GM23338 (cell line): ENCODE measurements around the gene CHCHD6. TPM values are rescaled to one million over a fixed set of nuclear protein-coding genes. Genes with fewer than 3 reads are reported as not detected.

Experiments used
- ATAC-seq: fragments of 200-7000 bp; cut with Tn5 transposase; 3 replicates; pipeline ENCODE4 v1.9.1; 2020
- DNase-seq: peaks from one replicate; pipeline ENCODE4 v3.0.0-alpha.2; 2015; ENCODE audit warnings: low spot score
- H2AFZ ChIP-seq: fragments of 200-600 bp; sonication (generic); 2 replicates; pipeline ENCODE4 v1.8.0; 2016; ENCODE audit warnings: antibody characterized with exemption, mild to moderate bottlenecking, moderate library complexity
- H3F3A ChIP-seq: fragments of 200-600 bp; sonication (generic); replicated peaks from 2 replicates; pipeline ENCODE4 v1.8.0; 2017; ENCODE audit warnings: antibody characterized with exemption, mixed run types, low read depth
- H3K27ac ChIP-seq: fragments of 200-600 bp; sonication (generic); 2 replicates; pipeline ENCODE4 v1.6.1; 2016; ENCODE audit warnings: low read depth
- H3K27me3 ChIP-seq: fragments of 200-600 bp; sonication (generic); 2 replicates; pipeline ENCODE4 v1.8.0; 2016; ENCODE audit warnings: mild to moderate bottlenecking, mixed run types, moderate library complexity; ENCODE audit not compliant: insufficient read depth
- H3K36me3 ChIP-seq: fragments of 200-600 bp; sonication (generic); 2 replicates; pipeline ENCODE4 v1.8.0; 2016; ENCODE audit warnings: mild to moderate bottlenecking; ENCODE audit not compliant: insufficient read depth
- H3K4me1 ChIP-seq: fragments of 200-600 bp; sonication (generic); 2 replicates; pipeline ENCODE4 v1.8.0; 2016; ENCODE audit warnings: mild to moderate bottlenecking, moderate library complexity; ENCODE audit not compliant: insufficient read depth
- H3K4me2 ChIP-seq: fragments of 200-600 bp; sonication (generic); 2 replicates; pipeline ENCODE4 v1.7.1; 2017; ENCODE audit warnings: mixed run types
- H3K4me3 ChIP-seq: fragments of 200-600 bp; sonication (generic); 2 replicates; pipeline ENCODE4 v1.6.1; 2016; ENCODE audit warnings: mixed run types
- H3K79me2 ChIP-seq: fragments of 200-600 bp; sonication (generic); replicated peaks from 2 replicates; pipeline ENCODE4 v1.8.0; 2017; ENCODE audit warnings: mild to moderate bottlenecking; ENCODE audit not compliant: insufficient read depth
- H3K9me2 ChIP-seq: fragments of 200-600 bp; sonication (generic); 2 replicates; pipeline ENCODE4 v1.8.0; 2017; ENCODE audit not compliant: insufficient read depth
- H4K20me1 ChIP-seq: fragments of 200-600 bp; sonication (generic); replicated peaks from 2 replicates; pipeline ENCODE4 v1.8.0; 2017; ENCODE audit warnings: mild to moderate bottlenecking; ENCODE audit not compliant: insufficient read depth
- H3K27ac Mint-ChIP-seq: 2 replicates; pipeline ENCODE4 v1.8.0; 2020; ENCODE audit warnings: inconsistent platforms, mild to moderate bottlenecking, moderate library complexity, mixed read lengths
- H3K27me3 Mint-ChIP-seq: 3 replicates; pipeline ENCODE4 v1.8.0; 2022; ENCODE audit warnings: low read depth, mild to moderate bottlenecking, moderate library complexity, mixed read lengths, inconsistent platforms; ENCODE audit not compliant: insufficient read depth, poor library complexity
- H3K36me3 Mint-ChIP-seq: 3 replicates; pipeline ENCODE4 v1.8.0; 2021; ENCODE audit warnings: low read depth, mild to moderate bottlenecking, inconsistent platforms, moderate library complexity, mixed read lengths
- H3K4me1 Mint-ChIP-seq: 3 replicates; pipeline ENCODE4 v1.8.0; 2020; ENCODE audit warnings: mild to moderate bottlenecking, inconsistent platforms, mixed read lengths
- H3K4me3 Mint-ChIP-seq: 3 replicates; pipeline ENCODE4 v1.8.0; 2021; ENCODE audit warnings: moderate library complexity, mild to moderate bottlenecking, inconsistent platforms, mixed read lengths
- H3K9me3 Mint-ChIP-seq: 3 replicates; pipeline ENCODE4 v1.8.0; 2020; ENCODE audit warnings: moderate library complexity, mild to moderate bottlenecking, inconsistent platforms, mixed read lengths
- EZH2 ChIP-seq: fragments of 200-600 bp; sonication (generic); IDR thresholded peaks from one replicate; pipeline ENCODE4 v1.8.0; 2017; ENCODE audit warnings: antibody characterized with exemption, mild to moderate bottlenecking, low read depth; ENCODE audit not compliant: unreplicated experiment
- NANOG ChIP-seq: IDR thresholded peaks from 2 replicates; pipeline ENCODE4 v1.6.1; 2016; ENCODE audit warnings: antibody characterized with exemption, borderline replicate concordance
- POLR2AphosphoS5 ChIP-seq: IDR thresholded peaks from 2 replicates; pipeline ENCODE4 v1.6.1; 2016; ENCODE audit warnings: antibody characterized with exemption, low read depth
- STAT1 ChIP-seq: IDR thresholded peaks from one replicate; pipeline ENCODE4 v1.6.1; 2016; ENCODE audit warnings: antibody characterized with exemption; ENCODE audit not compliant: unreplicated experiment
- ZNF331 ChIP-seq: fragments of 250-450 bp; sonication (Bioruptor Pico); IDR thresholded peaks from 2 replicates; pipeline ENCODE4 v1.5.0; 2020; ENCODE audit warnings: low read depth, mild to moderate bottlenecking, moderate library complexity
- polyA plus RNA-seq: library from polyadenylated mRNA; unstranded; fragments of >200 nt; fragmentation: Nextera tagmentation; extraction: Ambion mirVana; gene quantifications from 2 replicates; pipeline ENCODE4 v1.2.1, GENCODE V29; 2016
- total RNA-seq: library from RNA; depleted of rRNA; stranded (reverse); fragments of >200 nt; shearing (Covaris generic); gene quantifications from 2 replicates; pipeline ENCODE4 v1.2.3, GENCODE V29; 2014
- TF ChIP-seq, protein P1 (sequence below), 2 experiments: fragments of 200-600 bp in 1 of 2; sonication (generic) in 1 of 2; conservative IDR thresholded peaks; 2 replicates each; pipeline versions ENCODE4 v1.5.1 to v1.6.1; 2016 to 2017; ENCODE audit warnings: antibody characterized with exemption in 2 of 2, low read depth in 2 of 2, mild to moderate bottlenecking in 2 of 2, moderate library complexity in 1 of 2
- TF ChIP-seq, protein P2 (sequence below): fragments of 250-450 bp; sonication (Bioruptor Pico); IDR thresholded peaks from 2 replicates; pipeline ENCODE4 v1.5.0; 2020; ENCODE audit warnings: mild to moderate bottlenecking, moderate library complexity
- TF ChIP-seq, protein P3 (sequence below): IDR thresholded peaks from 2 replicates; pipeline ENCODE4 v1.6.1; 2016; ENCODE audit warnings: antibody characterized with exemption
- TF ChIP-seq, protein P4 (sequence below): IDR thresholded peaks from one replicate; pipeline ENCODE4 v1.6.1; 2018; ENCODE audit warnings: antibody characterized with exemption; ENCODE audit not compliant: unreplicated experiment

Gene CHCHD6
- total and polyA plus RNA-seq, 2 experiments from 2014 or later: 28.8 to 43.0 TPM

DNA sequence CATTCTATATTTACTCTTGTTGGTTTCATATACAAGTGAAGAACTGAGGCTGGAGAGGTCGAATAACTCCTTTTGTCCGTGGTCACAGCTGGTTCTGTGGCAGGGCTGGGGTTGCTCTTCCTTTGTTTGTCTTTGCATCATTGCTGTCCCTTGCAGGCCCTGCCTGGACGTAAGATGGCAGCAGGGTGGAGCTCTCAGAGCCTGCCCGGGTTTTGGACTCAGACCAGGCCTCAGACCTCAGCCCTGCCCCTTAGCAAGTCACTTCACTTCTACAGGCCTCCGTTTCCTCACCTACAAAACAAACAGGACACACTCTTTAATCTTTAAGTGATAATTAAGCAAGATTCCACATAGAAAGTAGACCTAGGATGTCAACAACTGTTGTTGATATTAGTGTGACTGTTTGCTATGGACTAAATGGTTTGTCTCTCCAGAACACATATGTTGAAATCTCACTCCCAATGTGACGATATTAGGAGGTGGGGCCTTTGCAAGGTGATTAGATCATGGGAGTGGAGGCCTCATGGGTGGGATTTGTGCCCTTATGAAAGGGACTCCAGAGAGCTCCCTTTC lies 213.3 kb downstream of the CHCHD6 start (continued):
- TF ChIP-seq, protein P1, sequence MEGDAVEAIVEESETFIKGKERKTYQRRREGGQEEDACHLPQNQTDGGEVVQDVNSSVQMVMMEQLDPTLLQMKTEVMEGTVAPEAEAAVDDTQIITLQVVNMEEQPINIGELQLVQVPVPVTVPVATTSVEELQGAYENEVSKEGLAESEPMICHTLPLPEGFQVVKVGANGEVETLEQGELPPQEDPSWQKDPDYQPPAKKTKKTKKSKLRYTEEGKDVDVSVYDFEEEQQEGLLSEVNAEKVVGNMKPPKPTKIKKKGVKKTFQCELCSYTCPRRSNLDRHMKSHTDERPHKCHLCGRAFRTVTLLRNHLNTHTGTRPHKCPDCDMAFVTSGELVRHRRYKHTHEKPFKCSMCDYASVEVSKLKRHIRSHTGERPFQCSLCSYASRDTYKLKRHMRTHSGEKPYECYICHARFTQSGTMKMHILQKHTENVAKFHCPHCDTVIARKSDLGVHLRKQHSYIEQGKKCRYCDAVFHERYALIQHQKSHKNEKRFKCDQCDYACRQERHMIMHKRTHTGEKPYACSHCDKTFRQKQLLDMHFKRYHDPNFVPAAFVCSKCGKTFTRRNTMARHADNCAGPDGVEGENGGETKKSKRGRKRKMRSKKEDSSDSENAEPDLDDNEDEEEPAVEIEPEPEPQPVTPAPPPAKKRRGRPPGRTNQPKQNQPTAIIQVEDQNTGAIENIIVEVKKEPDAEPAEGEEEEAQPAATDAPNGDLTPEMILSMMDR (conservative IDR thresholded peaks at IDR 0.05; ENCODE audit: low read depth in 2 of 2): no peak
- TF ChIP-seq POLR2AphosphoS5: no peak
- no peak for TF ChIP-seq ZNF331 (CRISPR knock-in tag)
- no peak for TF ChIP-seq EZH2

DNA sequence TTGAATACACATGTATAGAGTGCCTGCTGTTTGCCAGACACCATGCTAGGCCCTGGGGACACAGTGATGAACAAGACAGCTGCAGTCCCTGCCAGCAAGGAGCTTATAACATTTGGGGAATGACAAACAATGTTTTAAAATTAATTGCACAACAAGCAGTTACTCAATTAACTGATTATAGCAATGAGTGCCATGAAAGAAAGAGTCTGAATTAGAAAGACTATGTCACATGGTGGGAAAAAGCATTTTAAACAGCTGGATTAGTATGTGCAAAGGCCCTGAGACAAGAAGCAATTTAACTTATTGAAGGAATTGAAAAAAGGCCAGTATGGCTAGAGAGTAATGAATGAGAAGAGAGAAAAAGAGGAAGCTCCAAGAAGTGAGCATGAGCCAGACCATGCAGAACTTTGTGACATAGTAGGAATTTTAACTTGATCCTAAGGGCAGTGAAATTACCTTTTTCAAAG lies 214.3 kb downstream of the CHCHD6 start:
- H3K27me3 ChIP-seq: no peaks in the 10 kb centered on the region
- H3F3A ChIP-seq: no peaks in the 10 kb centered on the region
- Mint-ChIP-seq H3K27ac (no peak overlapping the region), H3K4me3 (no peak overlapping the region), H3K9me3 (peaks cover 12% of the 10 kb centered on the region), H3K27me3 (peaks cover 2% of the 10 kb centered on the region), H3K4me1 (no peaks in the 10 kb centered on the region), H3K36me3 (peaks cover 12% of the 10 kb centered on the region)
- no peak for TF ChIP-seq ZNF331 (CRISPR knock-in tag)
- no peak for TF ChIP-seq NANOG
- TF ChIP-seq, protein P2, sequence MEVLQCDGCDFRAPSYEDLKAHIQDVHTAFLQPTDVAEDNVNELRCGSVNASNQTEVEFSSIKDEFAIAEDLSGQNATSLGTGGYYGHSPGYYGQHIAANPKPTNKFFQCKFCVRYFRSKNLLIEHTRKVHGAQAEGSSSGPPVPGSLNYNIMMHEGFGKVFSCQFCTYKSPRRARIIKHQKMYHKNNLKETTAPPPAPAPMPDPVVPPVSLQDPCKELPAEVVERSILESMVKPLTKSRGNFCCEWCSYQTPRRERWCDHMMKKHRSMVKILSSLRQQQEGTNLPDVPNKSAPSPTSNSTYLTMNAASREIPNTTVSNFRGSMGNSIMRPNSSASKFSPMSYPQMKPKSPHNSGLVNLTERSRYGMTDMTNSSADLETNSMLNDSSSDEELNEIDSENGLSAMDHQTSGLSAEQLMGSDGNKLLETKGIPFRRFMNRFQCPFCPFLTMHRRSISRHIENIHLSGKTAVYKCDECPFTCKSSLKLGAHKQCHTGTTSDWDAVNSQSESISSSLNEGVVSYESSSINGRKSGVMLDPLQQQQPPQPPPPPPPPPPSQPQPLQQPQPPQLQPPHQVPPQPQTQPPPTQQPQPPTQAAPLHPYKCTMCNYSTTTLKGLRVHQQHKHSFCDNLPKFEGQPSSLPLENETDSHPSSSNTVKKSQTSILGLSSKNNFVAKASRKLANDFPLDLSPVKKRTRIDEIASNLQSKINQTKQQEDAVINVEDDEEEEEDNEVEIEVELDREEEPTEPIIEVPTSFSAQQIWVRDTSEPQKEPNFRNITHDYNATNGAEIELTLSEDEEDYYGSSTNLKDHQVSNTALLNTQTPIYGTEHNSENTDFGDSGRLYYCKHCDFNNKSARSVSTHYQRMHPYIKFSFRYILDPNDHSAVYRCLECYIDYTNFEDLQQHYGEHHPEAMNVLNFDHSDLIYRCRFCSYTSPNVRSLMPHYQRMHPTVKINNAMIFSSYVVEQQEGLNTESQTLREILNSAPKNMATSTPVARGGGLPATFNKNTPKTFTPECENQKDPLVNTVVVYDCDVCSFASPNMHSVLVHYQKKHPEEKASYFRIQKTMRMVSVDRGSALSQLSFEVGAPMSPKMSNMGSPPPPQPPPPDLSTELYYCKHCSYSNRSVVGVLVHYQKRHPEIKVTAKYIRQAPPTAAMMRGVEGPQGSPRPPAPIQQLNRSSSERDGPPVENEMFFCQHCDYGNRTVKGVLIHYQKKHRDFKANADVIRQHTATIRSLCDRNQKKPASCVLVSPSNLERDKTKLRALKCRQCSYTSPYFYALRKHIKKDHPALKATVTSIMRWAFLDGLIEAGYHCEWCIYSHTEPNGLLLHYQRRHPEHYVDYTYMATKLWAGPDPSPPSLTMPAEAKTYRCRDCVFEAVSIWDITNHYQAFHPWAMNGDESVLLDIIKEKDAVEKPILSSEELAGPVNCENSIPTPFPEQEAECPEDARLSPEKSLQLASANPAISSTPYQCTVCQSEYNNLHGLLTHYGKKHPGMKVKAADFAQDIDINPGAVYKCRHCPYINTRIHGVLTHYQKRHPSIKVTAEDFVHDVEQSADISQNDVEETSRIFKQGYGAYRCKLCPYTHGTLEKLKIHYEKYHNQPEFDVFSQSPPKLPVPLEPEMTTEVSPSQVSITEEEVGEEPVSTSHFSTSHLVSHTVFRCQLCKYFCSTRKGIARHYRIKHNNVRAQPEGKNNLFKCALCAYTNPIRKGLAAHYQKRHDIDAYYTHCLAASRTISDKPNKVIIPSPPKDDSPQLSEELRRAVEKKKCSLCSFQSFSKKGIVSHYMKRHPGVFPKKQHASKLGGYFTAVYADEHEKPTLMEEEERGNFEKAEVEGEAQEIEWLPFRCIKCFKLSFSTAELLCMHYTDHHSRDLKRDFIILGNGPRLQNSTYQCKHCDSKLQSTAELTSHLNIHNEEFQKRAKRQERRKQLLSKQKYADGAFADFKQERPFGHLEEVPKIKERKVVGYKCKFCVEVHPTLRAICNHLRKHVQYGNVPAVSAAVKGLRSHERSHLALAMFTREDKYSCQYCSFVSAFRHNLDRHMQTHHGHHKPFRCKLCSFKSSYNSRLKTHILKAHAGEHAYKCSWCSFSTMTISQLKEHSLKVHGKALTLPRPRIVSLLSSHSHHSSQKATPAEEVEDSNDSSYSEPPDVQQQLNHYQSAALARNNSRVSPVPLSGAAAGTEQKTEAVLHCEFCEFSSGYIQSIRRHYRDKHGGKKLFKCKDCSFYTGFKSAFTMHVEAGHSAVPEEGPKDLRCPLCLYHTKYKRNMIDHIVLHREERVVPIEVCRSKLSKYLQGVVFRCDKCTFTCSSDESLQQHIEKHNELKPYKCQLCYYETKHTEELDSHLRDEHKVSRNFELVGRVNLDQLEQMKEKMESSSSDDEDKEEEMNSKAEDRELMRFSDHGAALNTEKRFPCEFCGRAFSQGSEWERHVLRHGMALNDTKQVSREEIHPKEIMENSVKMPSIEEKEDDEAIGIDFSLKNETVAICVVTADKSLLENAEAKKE: no peak
- TF ChIP-seq, protein P3, sequence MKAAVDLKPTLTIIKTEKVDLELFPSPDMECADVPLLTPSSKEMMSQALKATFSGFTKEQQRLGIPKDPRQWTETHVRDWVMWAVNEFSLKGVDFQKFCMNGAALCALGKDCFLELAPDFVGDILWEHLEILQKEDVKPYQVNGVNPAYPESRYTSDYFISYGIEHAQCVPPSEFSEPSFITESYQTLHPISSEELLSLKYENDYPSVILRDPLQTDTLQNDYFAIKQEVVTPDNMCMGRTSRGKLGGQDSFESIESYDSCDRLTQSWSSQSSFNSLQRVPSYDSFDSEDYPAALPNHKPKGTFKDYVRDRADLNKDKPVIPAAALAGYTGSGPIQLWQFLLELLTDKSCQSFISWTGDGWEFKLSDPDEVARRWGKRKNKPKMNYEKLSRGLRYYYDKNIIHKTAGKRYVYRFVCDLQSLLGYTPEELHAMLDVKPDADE: no peak
- TF ChIP-seq STAT1: no peak
- TF ChIP-seq EZH2: no peak
- TF ChIP-seq, protein P1 (conservative IDR thresholded peaks at IDR 0.05; ENCODE audit: low read depth in 2 of 2): no peak
- TF ChIP-seq, protein P4, sequence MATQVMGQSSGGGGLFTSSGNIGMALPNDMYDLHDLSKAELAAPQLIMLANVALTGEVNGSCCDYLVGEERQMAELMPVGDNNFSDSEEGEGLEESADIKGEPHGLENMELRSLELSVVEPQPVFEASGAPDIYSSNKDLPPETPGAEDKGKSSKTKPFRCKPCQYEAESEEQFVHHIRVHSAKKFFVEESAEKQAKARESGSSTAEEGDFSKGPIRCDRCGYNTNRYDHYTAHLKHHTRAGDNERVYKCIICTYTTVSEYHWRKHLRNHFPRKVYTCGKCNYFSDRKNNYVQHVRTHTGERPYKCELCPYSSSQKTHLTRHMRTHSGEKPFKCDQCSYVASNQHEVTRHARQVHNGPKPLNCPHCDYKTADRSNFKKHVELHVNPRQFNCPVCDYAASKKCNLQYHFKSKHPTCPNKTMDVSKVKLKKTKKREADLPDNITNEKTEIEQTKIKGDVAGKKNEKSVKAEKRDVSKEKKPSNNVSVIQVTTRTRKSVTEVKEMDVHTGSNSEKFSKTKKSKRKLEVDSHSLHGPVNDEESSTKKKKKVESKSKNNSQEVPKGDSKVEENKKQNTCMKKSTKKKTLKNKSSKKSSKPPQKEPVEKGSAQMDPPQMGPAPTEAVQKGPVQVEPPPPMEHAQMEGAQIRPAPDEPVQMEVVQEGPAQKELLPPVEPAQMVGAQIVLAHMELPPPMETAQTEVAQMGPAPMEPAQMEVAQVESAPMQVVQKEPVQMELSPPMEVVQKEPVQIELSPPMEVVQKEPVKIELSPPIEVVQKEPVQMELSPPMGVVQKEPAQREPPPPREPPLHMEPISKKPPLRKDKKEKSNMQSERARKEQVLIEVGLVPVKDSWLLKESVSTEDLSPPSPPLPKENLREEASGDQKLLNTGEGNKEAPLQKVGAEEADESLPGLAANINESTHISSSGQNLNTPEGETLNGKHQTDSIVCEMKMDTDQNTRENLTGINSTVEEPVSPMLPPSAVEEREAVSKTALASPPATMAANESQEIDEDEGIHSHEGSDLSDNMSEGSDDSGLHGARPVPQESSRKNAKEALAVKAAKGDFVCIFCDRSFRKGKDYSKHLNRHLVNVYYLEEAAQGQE: no peak
- H3K4me2 ChIP-seq: no peak overlapping the region
- DNase-seq (no peak), ATAC-seq (no peak)
- H3K79me2 ChIP-seq: no peaks in the 10 kb centered on the region
- no peak overlapping the region for H2AFZ ChIP-seq
- H3K27ac ChIP-seq: no peak overlapping the region
- no peaks in the 10 kb centered on the region for H4K20me1 ChIP-seq
- no peaks in the 10 kb centered on the region for H3K9me2 ChIP-seq
- no peak overlapping the region for H3K4me3 ChIP-seq
- H3K36me3 ChIP-seq: no peaks in the 10 kb centered on the region
- H3K4me1 ChIP-seq: no peaks in the 10 kb centered on the region
